ENCODE measurements around the gene FADS6.
"Not testable (repeated sequence)": the region's sequence is repeated elsewhere in the genome, so short reads cannot be mapped to it uniquely, and the experiment has no call there.

FADS6 gene

DNA sequence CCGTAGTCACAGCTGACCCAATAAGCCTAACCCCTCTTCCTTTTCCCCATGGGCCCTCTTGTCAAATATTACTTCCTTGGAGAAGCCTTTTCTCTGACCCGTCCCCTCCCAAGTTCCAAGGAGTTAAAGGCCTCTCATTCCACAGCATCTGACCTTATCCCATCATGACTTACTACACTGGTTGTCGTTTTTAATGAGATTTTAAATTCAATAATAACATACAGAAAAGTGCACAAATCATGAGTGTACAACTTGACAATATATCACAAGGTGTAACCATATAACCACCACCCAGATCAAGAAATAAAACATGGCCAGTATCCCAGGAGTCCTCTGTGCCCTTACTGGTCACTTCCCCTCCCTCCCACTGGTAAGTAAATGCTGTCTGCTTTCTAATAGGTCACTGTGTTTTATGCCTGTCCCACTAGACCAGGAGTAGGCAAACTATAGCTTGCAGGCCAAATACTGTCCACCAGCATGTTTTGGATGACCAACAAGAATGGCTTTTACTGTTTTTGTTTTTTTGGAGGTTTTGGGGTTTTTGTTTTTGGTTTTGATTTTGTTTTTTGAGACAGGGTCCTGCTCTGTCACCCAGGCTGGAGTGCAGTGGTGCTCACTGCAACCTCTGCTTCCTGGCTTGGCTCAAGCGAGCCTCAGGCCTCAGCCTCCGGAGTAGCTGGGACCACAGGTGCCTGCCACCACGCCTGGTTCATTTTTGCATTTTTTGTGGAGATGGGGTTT lies 19.4 kb downstream of the FADS6 start:
- H2AFZ ChIP-seq (ENCODE audit: low read length, unreplicated experiment), result peak overlapping the region; percentile 54
- no peaks in the 10 kb centered on the region for H3K79me2 ChIP-seq (ENCODE audit: control insufficient read depth, insufficient read depth, low read length, unreplicated experiment)
- H3K27ac ChIP-seq (ENCODE audit: low read depth, low read length), result peak overlapping the region; percentile 53; the same call in 1 of the 2 replicates
- H3K27me3 ChIP-seq (ENCODE audit: insufficient read depth, low read length), result no peaks in the 10 kb centered on the region
- no peaks in the 10 kb centered on the region for H3K36me3 ChIP-seq (ENCODE audit: insufficient read depth, low read length)
- peaks cover 17% of the 10 kb centered on the region for H3K4me1 ChIP-seq (ENCODE audit: control insufficient read depth, insufficient read depth, low read length, unreplicated experiment)
- H3K4me3 ChIP-seq (ENCODE audit: low read depth, low read length), result peak overlapping the region; percentile 81

- Histone ChIP-seq H3K27ac (ENCODE audit: low read depth, low read length) (peak overlapping the region; percentile 53), H3K4me3 (ENCODE audit: low read depth, low read length) (peak overlapping the region; percentile 84), H2AFZ (ENCODE audit: low read length, unreplicated experiment) (peak overlapping the region; percentile 54), H3K4me1 (ENCODE audit: control insufficient read depth, insufficient read depth, low read length, unreplicated experiment) (peaks cover 17% of the 10 kb centered on the region), H3K27me3 (ENCODE audit: insufficient read depth, low read length) (no peaks in the 10 kb centered on the region), H3K79me2 (ENCODE audit: control insufficient read depth, insufficient read depth, low read length, unreplicated experiment) (no peaks in the 10 kb centered on the region), H3K36me3 (ENCODE audit: insufficient read depth, low read length) (no peaks in the 10 kb centered on the region)
Measured at GRCh38 chr17:74873037-74873873, 20.2 kb downstream of the FADS6 start.

DNA sequence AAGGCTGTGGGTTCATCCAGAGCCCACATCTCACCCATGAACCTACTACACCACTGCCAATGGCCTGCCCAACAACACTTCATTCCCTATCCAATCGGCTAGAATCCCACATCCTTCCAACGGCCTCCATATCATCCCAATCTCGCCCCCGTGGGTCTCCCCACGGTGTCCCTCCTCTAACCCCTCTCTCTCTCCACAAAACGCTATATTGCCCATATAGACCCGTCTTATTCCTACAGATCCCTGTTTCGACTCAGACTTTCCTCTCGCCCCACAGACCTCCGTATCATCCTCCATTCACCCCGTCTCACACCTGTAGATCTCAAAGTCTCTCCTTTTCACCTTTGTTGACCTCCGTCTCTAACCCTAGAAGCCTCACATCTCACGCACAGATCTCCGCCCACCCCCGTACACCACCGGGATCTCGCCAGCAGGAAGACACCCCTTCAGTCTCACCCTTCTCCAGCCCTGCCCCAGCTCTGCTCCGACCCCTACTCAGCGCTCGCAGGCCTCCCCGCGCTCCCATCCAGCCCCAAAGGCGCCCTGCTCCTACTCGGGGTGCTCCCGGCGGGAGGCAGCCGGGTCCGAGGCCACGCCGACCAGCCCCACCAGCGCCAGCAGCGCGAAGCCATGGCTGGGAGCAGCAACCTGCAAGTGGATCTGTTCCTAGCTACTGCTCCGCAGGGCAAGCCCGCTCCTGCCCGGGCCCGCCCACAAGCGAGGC lies 21.0 kb downstream of the FADS6 start, which contains the start of gene FDXR:
FDXR (minus strand) TSS at position 682 of the 724 bp plus-strand sequence; CDS start at position 632, 50 bp downstream.
- H3K4me1 ChIP-seq (ENCODE audit: control insufficient read depth, insufficient read depth, low read length, unreplicated experiment), result peaks cover 17% of the 10 kb centered on the region
- H3K27ac ChIP-seq (ENCODE audit: low read depth, low read length), result peak within 1 kb of the TSS; percentile 53
- H3K36me3 ChIP-seq (ENCODE audit: insufficient read depth, low read length), result no peaks in the 10 kb centered on the region
- H2AFZ ChIP-seq (ENCODE audit: low read length, unreplicated experiment), result peak within 1 kb of the TSS; percentile 83
- H3K79me2 ChIP-seq (ENCODE audit: control insufficient read depth, insufficient read depth, low read length, unreplicated experiment), result no peaks in the 10 kb centered on the region
- H3K4me3 ChIP-seq (ENCODE audit: low read depth, low read length), result peak within 1 kb of the TSS; percentile 84
- no peaks in the 10 kb centered on the region for H3K27me3 ChIP-seq (ENCODE audit: insufficient read depth, low read length)

DNA sequence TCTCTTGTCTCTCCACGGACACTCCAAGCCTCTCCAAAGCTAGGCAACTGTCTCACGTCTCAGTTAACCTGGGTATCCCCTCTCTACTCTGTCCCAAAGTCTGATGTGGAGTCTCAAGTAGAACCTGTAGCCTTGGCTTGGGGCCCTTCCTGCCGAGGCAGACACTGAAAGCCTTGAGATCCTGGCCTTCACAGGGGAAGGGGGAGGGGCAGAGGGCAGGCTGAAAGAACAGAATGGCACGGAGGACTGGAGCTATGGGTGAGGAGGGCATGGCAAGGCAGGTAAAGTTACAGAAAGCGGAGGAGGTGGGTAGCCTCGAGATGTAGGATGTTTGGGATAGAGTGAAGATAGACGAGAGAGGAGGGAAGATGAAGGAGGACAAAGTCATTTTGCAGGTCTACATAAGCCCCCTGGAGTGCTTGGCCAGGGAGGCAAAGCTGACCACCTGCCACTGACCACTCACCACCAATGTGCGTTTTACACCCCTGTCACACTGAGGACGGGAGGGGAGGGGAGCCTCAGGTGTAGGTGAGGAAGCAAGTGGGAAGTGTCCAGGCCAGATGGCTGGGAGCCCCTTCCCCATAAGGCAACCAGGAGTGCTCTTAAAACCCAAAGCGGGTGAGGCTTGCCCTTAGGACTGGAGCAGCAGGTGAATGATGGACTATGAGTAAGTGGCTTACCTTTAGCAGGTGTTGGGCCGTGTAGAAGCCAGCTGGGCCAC lies 21.9 kb downstream of the FADS6 start:
- H3K27ac ChIP-seq (ENCODE audit: low read depth, low read length), result no peak overlapping the region
- H3K27me3 ChIP-seq (ENCODE audit: insufficient read depth, low read length), result no peaks in the 10 kb centered on the region
- no peaks in the 10 kb centered on the region for H3K79me2 ChIP-seq (ENCODE audit: control insufficient read depth, insufficient read depth, low read length, unreplicated experiment)
- H2AFZ ChIP-seq (ENCODE audit: low read length, unreplicated experiment), result no peak overlapping the region
- H3K36me3 ChIP-seq (ENCODE audit: insufficient read depth, low read length), result no peaks in the 10 kb centered on the region
- H3K4me1 ChIP-seq (ENCODE audit: control insufficient read depth, insufficient read depth, low read length, unreplicated experiment), result peaks cover 17% of the 10 kb centered on the region
- peak overlapping the region; percentile 84 for H3K4me3 ChIP-seq (ENCODE audit: low read depth, low read length)

DNA sequence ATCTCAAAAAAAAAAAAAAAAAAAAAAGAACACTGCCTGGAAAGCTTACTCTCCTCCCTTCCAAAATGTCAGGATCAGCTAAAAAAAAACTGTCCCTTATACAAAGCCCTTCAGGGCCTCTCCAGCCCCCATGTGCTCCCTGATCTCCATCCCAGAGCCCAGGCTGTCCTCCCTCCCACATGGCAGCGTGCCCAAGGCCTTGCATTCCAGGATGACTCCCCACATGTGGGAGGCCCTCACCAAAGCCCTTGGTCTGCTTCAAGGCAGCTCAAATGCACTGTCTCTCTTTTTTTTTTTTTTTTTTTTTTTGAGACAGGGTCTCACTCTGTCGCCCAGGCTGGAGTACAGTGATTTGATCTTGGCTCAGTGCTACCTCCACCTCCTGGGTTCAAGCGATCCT lies 22.9 kb downstream of the FADS6 start:
- H3K4me1 ChIP-seq (ENCODE audit: control insufficient read depth, insufficient read depth, low read length, unreplicated experiment), result peaks cover 12% of the 10 kb centered on the region
- no peaks in the 10 kb centered on the region for H3K36me3 ChIP-seq (ENCODE audit: insufficient read depth, low read length)
- H3K79me2 ChIP-seq (ENCODE audit: control insufficient read depth, insufficient read depth, low read length, unreplicated experiment), result no peaks in the 10 kb centered on the region
- H3K27me3 ChIP-seq (ENCODE audit: insufficient read depth, low read length), result no peaks in the 10 kb centered on the region
- no peak overlapping the region for H2AFZ ChIP-seq (ENCODE audit: low read length, unreplicated experiment)
- H3K4me3 ChIP-seq (ENCODE audit: low read depth, low read length), result no peak overlapping the region
- no peak overlapping the region for H3K27ac ChIP-seq (ENCODE audit: low read depth, low read length)

DNA sequence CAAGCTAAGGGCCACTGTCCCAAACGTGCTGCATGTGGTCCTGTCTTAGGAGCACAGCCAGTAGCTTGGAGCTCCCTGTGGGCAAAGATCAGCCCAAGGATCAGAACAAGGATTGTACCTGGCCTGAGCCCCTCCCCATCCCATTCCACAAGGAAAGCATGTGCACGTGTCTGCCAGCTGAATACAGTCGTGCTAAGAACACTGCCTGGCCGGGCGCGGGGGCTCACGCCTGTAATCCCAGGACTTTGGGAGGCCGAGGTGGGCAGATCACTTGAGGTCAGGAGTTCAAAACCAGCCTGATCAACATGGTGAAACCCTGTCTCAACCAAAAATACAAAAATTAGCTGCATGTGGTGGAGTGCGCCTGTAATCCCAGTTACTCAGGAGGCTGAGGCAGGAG lies 23.4 kb downstream of the FADS6 start:
- not testable (repeated sequence) for H3K36me3 ChIP-seq (ENCODE audit: insufficient read depth, low read length); H3K27me3 ChIP-seq (ENCODE audit: insufficient read depth, low read length); H3K79me2 ChIP-seq (ENCODE audit: control insufficient read depth, insufficient read depth, low read length, unreplicated experiment); H2AFZ ChIP-seq (ENCODE audit: low read length, unreplicated experiment); H3K4me1 ChIP-seq (ENCODE audit: control insufficient read depth, insufficient read depth, low read length, unreplicated experiment); H3K4me3 ChIP-seq (ENCODE audit: low read depth, low read length); H3K27ac ChIP-seq (ENCODE audit: low read depth, low read length)

GRCh38 chr17:74868908-74869255 lies 24.6 kb downstream of the FADS6 start:
- Histone ChIP-seq H2AFZ (ENCODE audit: low read length, unreplicated experiment) (no peak overlapping the region), H3K4me3 (ENCODE audit: low read depth, low read length) (no peak overlapping the region), H3K27ac (ENCODE audit: low read depth, low read length) (no peak overlapping the region), H3K27me3 (ENCODE audit: insufficient read depth, low read length) (no peaks in the 10 kb centered on the region), H3K79me2 (ENCODE audit: control insufficient read depth, insufficient read depth, low read length, unreplicated experiment) (no peaks in the 10 kb centered on the region), H3K36me3 (ENCODE audit: insufficient read depth, low read length) (no peaks in the 10 kb centered on the region), H3K4me1 (ENCODE audit: control insufficient read depth, insufficient read depth, low read length, unreplicated experiment) (peaks cover 6% of the 10 kb centered on the region)

DNA sequence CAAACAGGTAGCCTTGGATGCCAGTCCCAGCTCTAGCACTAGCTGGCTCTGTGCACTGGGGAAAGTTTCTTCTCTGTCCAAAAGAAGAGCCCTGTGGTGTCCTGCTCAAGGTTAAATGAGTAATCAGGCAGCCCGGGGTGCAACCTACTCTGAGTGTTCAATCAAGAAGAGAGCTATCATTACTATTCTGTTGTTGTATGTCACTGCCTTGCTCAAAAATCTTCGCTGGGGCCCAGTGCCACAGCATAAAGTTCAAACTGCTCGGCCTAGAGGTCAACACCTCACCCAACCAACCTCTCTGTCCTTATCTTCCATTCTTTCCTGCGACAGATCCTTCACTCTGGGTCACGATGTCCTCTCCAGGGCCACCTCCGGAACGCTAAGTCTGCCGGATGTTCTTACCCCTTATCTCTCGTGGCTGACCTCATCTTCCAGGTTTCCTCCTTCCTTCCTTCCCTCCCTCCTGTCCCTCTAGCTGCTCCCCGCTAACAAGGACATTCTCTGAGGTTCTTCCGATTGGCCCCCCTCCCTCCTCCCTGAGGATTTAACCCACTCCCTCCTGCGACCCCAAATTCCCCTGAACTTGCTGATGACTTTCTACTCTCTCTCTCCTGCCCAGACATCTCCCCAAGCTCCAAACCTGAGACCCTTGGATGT lies 25.1 kb downstream of the FADS6 start:
- no peak overlapping the region for H3K27ac ChIP-seq (ENCODE audit: low read depth, low read length)
- no peaks in the 10 kb centered on the region for H3K27me3 ChIP-seq (ENCODE audit: insufficient read depth, low read length)
- H3K4me3 ChIP-seq (ENCODE audit: low read depth, low read length), result no peak overlapping the region
- peaks cover 6% of the 10 kb centered on the region for H3K4me1 ChIP-seq (ENCODE audit: control insufficient read depth, insufficient read depth, low read length, unreplicated experiment)
- no peaks in the 10 kb centered on the region for H3K79me2 ChIP-seq (ENCODE audit: control insufficient read depth, insufficient read depth, low read length, unreplicated experiment)
- no peak overlapping the region for H2AFZ ChIP-seq (ENCODE audit: low read length, unreplicated experiment)
- no peaks in the 10 kb centered on the region for H3K36me3 ChIP-seq (ENCODE audit: insufficient read depth, low read length)

GRCh38 chr17:74866198-74866835 lies 27.1 kb downstream of the FADS6 start:
- Histone ChIP-seq H2AFZ (ENCODE audit: low read length, unreplicated experiment) (no peak overlapping the region), H3K27ac (ENCODE audit: low read depth, low read length) (no peak overlapping the region), H3K4me1 (ENCODE audit: control insufficient read depth, insufficient read depth, low read length, unreplicated experiment) (peaks cover 5% of the 10 kb centered on the region), H3K4me3 (ENCODE audit: low read depth, low read length) (no peak overlapping the region), H3K79me2 (ENCODE audit: control insufficient read depth, insufficient read depth, low read length, unreplicated experiment) (no peaks in the 10 kb centered on the region), H3K27me3 (ENCODE audit: insufficient read depth, low read length) (peaks cover 10% of the 10 kb centered on the region), H3K36me3 (ENCODE audit: insufficient read depth, low read length) (no peaks in the 10 kb centered on the region)
